ENCODE measurements around the gene RAPGEF6.
"Not testable (repeated sequence)": the region's sequence is repeated elsewhere in the genome, so short reads cannot be mapped to it uniquely, and the experiment has no call there.

The RAPGEF6 gene

DNA sequence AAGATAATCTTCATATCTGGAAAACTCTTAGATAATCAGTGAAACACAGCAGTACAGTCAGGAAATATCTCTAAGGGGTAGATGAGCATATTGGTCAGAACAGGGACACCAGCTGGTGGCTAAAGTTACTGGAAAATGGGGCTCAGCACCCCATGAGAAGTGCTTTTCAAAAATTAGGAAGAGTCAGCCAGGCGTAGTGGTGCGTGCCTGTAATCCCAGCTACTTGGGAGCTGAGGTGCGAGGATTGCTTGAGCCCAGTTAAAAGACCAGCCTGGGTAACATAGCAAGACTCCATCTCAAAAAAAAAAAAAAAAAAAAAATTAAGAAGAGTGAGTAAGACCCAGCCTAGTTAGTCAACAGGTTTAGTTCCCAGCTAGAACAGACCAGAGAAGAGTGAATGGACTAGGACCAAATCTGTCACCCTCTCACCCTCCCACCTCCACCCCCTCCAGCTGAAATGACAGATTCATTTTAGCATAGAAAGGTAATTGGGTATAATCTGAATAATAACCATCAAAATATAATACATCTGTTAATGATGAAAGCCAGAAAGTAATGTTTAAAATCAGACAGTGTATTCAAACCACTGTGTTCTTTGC, 250.3 kb downstream of the RAPGEF6 start:
- no peak for DNase-seq (ENCODE audit: low spot score)

DNA sequence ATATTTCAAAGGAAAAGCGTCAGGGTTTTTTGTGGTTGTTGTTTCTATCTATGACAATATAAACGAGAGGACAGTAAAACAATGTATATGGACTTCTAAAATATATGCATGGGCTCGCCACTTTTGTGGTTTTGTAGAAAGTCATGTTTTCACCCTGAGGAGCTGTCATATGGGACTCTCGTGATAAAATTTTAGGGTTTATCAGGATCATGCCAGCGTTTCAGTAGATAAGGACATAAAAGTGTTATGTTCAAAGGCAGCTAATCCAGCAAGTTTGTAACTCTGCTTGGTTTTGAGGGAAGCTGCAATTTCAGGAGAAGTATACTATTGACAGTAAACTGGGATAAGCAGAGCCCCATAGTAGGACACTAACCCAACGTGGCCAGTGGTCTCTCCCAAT, 250.9 kb downstream of the RAPGEF6 start:
- no peak for DNase-seq (ENCODE audit: low spot score)

DNA sequence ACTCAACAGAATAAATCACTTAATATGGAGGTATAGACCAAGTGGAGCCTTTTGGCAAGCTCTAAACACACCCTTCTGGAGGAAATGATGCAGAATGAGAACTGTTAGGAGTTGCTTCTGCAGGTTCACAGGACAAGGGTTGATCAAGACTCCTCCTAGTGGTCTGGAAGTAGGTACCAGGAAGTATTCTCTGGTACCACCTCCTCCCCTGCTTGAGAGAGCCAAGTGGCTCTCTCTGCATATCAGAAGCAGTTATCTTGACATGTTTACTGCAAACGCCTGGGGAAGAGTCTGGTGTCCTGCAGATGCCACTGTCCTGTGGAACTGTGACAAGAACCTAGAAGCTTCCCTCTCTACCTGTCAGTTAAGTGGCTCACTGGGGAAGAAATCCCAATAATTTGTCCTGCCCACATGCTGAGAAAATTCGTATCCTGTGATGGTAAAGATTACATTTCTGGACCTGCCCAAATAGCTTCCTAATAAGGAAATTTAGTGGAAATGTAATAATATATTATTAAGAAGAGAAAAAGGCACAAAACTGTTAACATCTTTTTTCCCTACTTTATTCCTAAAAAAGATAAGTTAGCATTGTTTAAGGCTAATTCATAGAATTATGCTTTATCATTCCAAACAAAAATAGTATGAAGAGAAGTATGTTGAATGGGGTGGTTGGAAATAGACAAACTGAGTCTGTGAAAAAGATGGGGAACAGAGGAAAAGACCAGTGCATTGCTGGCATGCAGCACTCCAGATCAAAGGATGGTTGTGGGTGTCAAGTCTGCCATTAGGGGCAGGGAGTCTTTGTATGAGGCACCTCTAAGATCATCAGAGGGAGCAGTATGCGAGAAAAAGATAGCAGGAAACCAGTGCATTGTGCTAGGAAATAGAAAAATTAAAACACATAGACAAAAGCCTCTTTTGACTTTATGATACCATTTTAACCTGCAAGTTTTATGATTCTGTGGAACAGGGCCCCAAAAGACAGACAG, 252.3 kb downstream of the RAPGEF6 start:
- no peak for DNase-seq (ENCODE audit: low spot score)

DNA sequence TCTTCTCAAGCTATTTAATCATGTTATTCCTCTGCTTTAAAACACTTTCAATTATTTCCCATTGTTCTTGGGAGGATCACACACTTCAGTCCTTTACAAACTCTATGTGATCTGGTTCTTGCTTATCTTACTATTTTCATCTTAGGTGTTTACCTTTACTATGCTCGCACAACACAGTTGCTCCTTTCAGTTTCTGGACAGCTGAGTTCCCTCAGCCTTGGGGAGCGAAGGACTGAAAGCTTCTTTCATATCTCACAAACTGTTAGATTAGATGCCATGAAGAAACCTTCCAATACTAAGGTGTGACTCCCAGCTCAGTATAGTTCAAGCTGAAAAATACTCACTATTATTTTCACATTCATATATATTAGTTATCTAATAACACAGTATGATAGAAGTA, 253.3 kb downstream of the RAPGEF6 start:
- no peak for DNase-seq (ENCODE audit: low spot score)

DNA sequence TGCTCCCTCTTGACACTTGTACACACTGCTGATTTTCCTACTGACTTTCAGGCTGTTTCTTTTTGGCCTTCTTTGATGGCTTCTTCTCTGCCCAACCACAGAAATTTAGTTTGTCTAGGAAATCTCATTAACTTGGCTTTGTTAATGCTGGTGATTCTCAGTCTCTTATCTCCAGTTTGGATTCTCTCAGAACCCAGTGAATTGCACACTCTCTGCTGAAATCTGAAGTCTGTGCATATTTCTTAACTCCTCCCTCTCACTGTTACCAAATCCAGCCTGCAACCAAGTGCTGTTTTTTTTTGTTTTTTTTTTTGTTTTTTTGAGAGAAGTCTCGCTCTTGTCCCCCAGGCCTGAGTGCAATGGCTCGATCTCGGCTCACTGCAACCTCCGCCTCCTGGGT, 254.0 kb downstream of the RAPGEF6 start:
- DNase-seq (ENCODE audit: low spot score): no peak

DNA sequence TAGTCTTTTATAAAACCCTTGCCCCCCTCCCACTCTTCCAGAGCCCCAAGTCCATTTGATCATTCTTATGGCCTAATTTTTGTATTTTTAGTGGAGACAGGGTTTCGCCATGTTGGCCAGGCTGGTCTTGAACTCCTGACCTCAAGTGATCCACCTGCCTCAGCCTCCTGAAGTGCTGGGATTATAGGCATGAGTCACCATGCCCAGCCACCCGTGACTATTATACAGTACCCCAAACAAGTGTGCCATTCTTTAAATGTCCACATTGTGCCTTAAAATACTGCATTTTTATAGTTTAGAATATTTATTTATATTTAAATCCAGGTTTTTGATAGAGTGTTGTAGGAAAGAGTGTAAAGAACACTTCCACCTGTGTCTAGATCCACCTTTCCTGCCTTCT, 254.8 kb downstream of the RAPGEF6 start:
- not testable (repeated sequence) for DNase-seq (ENCODE audit: low spot score)

DNA sequence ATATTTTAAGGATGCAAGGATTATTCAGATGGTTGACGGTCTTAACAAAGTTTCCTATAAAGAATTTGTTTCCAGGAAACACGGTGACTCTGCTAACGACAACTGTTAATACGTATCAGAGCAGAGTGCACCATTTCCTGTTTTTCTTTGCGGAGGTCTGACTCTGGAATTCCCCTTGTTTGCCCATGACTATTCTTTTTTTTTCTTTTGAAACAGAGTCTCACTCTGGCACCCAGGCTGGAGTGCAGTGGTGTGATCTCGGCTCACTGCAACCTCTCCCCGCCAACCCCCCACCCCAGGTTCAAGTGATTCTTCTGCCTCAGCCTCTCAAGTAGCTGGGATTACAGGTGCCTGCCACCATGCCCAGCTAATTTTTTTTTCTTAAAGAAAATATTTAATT, 255.3 kb downstream of the RAPGEF6 start:
- DNase-seq (ENCODE audit: low spot score): no peak

DNA sequence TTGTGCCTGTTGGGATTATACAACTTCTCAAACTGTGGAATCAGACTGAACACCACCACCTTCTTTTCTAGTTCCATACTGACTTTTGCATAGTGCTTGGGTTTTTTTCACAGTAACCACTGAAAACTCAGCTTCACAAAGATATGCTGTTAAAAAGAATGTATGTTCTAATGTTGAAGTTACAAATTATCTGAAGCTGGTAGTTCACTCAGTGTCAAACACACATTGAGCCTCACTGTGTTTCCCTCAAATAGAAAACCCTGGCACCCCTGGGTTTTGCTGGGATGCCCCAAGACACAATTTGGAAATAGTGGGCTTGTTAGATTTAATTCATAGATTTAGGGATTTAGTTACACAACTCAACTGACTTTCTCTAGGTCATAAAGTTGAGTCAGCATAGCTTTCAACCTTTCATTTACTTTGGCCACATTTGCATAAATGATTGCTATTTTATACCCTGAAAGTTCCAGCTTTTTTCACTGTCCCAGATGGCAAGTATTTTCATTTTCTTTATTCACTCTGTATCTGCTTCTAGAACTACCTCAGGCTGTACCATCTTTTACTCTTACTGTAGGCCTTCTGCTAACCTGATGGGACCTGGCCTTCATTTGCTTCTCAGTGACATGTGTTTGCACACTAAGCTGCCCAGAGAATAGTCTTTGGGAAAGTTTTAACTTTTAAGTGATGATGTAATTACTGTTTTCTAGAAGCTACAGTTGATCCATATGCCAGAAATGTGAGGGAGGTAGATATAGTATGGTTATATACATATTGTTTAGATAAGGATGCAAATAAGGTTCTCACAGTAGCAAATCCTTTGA, 256.1 kb downstream of the RAPGEF6 start:
- no peak for DNase-seq (ENCODE audit: low spot score)

DNA sequence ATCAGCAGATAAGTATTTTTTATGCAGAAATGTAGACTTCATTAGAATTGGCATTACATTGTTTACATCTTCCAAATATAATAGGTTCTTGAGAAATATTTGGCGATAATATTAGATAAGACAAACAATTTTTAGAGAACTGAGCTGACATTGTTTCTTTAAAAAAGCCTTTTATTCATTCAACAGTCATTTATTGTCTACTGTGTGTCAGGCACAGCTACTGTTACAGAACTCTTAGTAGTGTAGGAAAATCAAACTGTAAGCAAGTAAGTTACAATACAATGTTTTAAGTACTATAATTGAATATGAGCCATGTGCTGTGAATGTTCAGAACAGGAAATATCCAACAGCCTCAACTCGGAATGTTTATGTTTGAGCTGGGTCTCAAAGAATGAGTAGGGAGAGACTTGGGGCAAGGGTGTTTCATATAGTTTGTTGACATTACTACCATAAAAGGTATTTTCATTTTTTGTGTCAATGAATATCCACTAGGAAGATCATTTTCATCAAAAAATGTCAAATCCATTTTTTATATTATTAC, 257.2 kb downstream of the RAPGEF6 start:
- DNase-seq (ENCODE audit: low spot score): no peak

DNA sequence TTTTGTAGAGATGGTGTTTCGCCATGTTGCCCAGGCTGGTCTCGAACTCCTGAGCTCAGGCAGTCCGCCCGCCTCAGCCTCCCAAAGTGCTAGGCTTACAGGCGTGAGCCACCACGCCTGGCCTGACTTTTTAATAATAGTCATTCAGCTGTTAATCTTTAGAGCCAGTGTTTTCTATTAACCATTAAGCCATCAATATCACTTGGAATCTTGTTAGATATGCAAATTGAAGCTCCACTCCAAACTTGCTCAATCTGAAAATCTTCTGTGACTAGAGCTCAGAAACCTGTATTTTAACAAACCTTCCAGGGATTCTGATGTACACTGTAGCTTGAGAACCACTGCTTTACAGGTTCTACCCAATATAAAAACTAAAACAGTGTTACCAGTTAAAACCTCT, 257.7 kb downstream of the RAPGEF6 start:
- DNase-seq (ENCODE audit: low spot score): no peak

DNA sequence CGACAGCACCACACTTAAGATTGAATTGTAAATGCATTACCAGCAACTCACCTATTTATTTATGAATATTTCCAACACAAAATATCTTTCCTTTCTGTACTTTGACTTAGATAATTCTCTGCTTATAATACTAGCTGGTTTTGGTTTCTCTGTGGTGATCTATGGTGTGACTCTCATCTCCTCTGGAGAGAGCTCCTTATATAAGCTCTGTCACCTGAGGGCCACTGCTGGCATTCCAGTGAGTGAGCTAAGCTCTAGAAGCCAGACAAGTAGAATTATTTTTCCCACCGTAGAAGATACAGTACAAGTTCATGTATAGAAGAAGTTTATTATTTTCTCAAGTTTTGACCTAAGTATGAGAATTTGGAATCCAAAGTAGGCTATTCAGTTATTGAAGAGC, 259.7 kb downstream of the RAPGEF6 start:
- no peak for DNase-seq (ENCODE audit: low spot score)

Measured in left forelimb (tissue), 1 donor.